Endothelial cell (in vitro differentiated cells): Measurements from ENCODE around the gene TBC1D12. TPM values are rescaled to one million over a fixed set of nuclear protein-coding genes. Genes with fewer than 3 reads are reported as not detected.

Source experiments
- DNase-seq: peaks from one replicate; pipeline ENCODE4 v3.0.0; 2021; ENCODE audit warnings: low spot score
- H3K27ac Mint-ChIP-seq: one replicate; pipeline ENCODE4 v1.8.0; 2021; ENCODE audit warnings: mixed read lengths, inconsistent platforms; ENCODE audit not compliant: unreplicated experiment
- H3K27me3 Mint-ChIP-seq: one replicate; pipeline ENCODE4 v1.8.0; 2021; ENCODE audit warnings: mild to moderate bottlenecking, moderate library complexity, mixed read lengths, inconsistent platforms; ENCODE audit not compliant: unreplicated experiment
- H3K36me3 Mint-ChIP-seq: one replicate; pipeline ENCODE4 v1.8.0; 2021; ENCODE audit warnings: mild to moderate bottlenecking, low read depth, mixed read lengths, inconsistent platforms; ENCODE audit not compliant: unreplicated experiment
- H3K4me1 Mint-ChIP-seq: one replicate; pipeline ENCODE4 v1.8.0; 2021; ENCODE audit warnings: mild to moderate bottlenecking, mixed read lengths, inconsistent platforms; ENCODE audit not compliant: unreplicated experiment
- H3K4me3 Mint-ChIP-seq: one replicate; pipeline ENCODE4 v1.8.0; 2021; ENCODE audit warnings: mild to moderate bottlenecking, mixed read lengths, inconsistent platforms; ENCODE audit not compliant: unreplicated experiment
- H3K9me3 Mint-ChIP-seq: one replicate; pipeline ENCODE4 v1.8.0; 2021; ENCODE audit warnings: mixed read lengths, inconsistent platforms; ENCODE audit not compliant: unreplicated experiment
- total RNA-seq: library from RNA; stranded (reverse); fragmentation: NEBNext Ultra II Directional; extraction: Animal tissue kit (Norgen Biotek cat#: 25700); gene quantifications from one replicate; pipeline ENCODE4 v1.2.1, GENCODE V29; 2021; ENCODE audit not compliant: unreplicated experiment
- TF ChIP-seq, protein P1 (sequence below): fragments of 200-600 bp; sonication (generic); IDR thresholded peaks from one replicate; pipeline ENCODE4 v1.5.0; 2021; ENCODE audit warnings: antibody characterized with exemption; ENCODE audit not compliant: unreplicated experiment

TBC1D12 gene
- total RNA-seq, 1 donor from 2014 or later, result 9.3 TPM

DNA sequence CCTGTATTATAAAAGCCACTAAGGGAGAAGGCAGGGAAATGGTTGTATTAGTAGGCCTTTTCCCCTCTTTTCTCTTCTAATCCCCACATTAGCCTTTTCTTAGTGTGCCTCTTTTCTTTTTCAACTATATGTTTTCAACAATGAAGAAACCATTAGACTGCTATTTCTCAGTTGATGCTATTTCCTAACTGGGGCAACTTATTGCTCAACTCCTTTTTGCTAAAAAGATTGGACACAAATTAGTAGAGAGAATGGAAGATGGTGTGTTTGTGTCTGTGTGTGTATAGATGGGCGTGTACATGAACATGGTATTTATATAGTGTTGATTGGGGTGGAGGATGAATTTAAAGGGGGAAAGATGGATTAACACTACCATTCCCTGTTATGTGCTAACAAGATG, 28.4 kb downstream of the TBC1D12 start:
- Mint-ChIP-seq H3K4me1 (no peaks in the 10 kb centered on the region), H3K9me3 (no peaks in the 10 kb centered on the region), H3K27ac (no peak overlapping the region), H3K36me3 (no peaks in the 10 kb centered on the region), H3K27me3 (no peaks in the 10 kb centered on the region), H3K4me3 (no peak overlapping the region)
- TF ChIP-seq, protein P1, sequence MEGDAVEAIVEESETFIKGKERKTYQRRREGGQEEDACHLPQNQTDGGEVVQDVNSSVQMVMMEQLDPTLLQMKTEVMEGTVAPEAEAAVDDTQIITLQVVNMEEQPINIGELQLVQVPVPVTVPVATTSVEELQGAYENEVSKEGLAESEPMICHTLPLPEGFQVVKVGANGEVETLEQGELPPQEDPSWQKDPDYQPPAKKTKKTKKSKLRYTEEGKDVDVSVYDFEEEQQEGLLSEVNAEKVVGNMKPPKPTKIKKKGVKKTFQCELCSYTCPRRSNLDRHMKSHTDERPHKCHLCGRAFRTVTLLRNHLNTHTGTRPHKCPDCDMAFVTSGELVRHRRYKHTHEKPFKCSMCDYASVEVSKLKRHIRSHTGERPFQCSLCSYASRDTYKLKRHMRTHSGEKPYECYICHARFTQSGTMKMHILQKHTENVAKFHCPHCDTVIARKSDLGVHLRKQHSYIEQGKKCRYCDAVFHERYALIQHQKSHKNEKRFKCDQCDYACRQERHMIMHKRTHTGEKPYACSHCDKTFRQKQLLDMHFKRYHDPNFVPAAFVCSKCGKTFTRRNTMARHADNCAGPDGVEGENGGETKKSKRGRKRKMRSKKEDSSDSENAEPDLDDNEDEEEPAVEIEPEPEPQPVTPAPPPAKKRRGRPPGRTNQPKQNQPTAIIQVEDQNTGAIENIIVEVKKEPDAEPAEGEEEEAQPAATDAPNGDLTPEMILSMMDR, result no peak
- no peak for DNase-seq

DNA sequence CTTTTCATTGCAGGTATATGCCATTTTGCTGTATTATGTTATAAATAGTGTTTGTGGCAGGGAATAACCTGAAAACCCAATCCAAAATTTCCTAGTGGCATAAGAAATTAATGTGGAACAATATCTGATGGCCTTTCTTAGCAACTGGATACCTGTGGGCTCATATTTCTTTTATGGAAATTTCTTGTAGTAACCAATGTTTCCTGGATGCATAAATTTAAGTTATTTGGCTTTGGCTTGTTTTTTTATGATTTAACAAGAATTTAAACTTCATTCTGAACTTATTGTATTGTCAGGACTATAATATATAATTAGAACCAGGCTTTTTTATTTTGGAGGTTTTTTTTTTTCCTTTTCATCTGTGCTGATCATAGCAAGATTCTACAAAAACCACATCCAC, 30.1 kb downstream of the TBC1D12 start:
- Mint-ChIP-seq H3K9me3 (no peaks in the 10 kb centered on the region), H3K4me3 (no peak overlapping the region), H3K4me1 (no peaks in the 10 kb centered on the region), H3K36me3 (no peaks in the 10 kb centered on the region), H3K27ac (no peak overlapping the region), H3K27me3 (no peaks in the 10 kb centered on the region)
- TF ChIP-seq, protein P1, result no peak
- DNase-seq, result no peak

DNA sequence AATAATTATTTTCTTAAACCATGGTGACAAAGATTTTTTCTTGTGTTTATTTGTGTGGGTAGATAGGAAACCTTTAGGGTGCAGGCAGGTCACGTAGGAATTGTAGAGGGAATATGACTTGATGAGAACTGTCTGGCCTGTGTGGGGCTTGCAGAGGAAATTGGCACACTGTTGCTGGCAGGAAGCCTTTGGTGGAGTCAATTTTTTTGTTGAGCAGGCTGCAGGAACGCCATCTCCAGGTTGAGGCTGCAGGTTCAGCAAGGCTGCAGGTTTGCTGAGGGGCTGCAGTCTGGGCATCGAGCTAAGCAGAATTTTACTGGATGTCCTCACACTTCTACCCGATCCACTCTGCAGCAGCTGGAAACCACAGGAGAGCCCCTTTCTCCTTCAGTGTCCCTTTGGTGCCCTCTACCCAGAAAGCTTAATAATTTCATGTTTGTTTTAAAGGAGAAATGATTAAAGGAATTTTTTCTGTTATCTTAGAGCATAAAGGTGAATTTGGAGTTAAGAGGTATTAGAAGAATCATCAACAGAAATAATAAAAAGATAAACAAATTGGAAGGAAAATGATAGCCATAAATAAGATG, 37.0 kb downstream of the TBC1D12 start:
- Mint-ChIP-seq H3K36me3 (no peaks in the 10 kb centered on the region), H3K4me1 (peaks cover 6% of the 10 kb centered on the region), H3K27me3 (no peaks in the 10 kb centered on the region), H3K9me3 (no peaks in the 10 kb centered on the region), H3K27ac (no peak overlapping the region), H3K4me3 (no peak overlapping the region)
- peak; percentile 9 for DNase-seq
- TF ChIP-seq, protein P1, result no peak

DNA sequence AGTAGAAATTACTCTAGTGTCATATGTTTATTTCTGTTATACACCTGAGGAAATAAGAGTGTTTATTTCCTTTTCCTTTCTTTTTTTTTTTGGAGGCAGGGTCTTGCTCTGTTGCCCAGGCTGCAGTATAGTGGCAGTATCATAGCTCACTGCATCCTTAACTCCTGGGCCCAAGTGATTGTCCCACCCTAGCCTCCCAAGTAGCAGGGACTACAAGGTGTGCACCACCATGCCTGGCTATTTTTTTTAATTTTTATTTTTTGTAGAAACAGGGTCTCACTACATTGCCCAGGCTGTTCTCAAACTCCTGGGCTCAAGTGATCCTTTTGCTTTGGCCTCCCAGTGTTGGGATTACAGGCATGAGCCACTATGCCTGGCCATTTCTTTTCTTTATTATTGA, 37.8 kb downstream of the TBC1D12 start:
- no peak overlapping the region for H3K27ac Mint-ChIP-seq
- TF ChIP-seq, protein P1, result no peak
- H3K4me3 Mint-ChIP-seq, result no peak overlapping the region
- DNase-seq, result no peak
- H3K27me3 Mint-ChIP-seq, result no peaks in the 10 kb centered on the region
- H3K36me3 Mint-ChIP-seq, result no peaks in the 10 kb centered on the region
- peaks cover 6% of the 10 kb centered on the region for H3K4me1 Mint-ChIP-seq
- H3K9me3 Mint-ChIP-seq, result no peaks in the 10 kb centered on the region

DNA sequence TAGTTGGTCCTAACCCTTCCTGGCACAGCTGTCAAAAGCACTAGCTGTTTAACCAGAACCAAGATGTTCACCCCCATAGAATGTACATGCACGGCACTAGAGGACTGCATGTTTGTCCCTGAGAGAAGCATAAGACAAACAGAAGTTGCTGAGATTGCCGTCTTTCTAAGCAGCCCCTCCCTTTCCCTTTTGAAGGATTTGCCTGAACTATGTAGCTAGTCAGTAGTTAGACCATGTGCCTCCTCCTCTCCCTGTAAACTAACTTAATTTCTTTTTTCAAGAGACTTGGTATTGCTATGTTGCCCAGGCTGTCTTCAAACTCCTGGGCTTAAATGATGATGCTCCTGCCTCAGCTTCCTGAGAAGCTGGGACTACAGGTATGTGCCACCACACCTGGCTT, 40.7 kb downstream of the TBC1D12 start:
- peaks cover 9% of the 10 kb centered on the region for H3K36me3 Mint-ChIP-seq
- TF ChIP-seq, protein P1, result no peak
- no peak overlapping the region for H3K27ac Mint-ChIP-seq
- no peak overlapping the region for H3K4me3 Mint-ChIP-seq
- DNase-seq, result no peak
- H3K4me1 Mint-ChIP-seq, result peaks cover 6% of the 10 kb centered on the region
- H3K27me3 Mint-ChIP-seq, result peaks cover 3% of the 10 kb centered on the region
- no peaks in the 10 kb centered on the region for H3K9me3 Mint-ChIP-seq
